BLaER1 (cell line): ENCODE results near the gene TPSG1.
A peak's percentile ranks its signal among the peaks of the same experiment; 100 is the strongest.

Experiments used
- H3K27ac ChIP-seq: shearing (Covaris generic); formaldehyde crosslinking; 2 replicates; pipeline ENCODE4 v1.8.1; 2022
- H3K27me3 ChIP-seq: shearing (Covaris generic); formaldehyde crosslinking; 2 replicates; pipeline ENCODE4 v1.8.1; 2022
- H3K36me3 ChIP-seq: shearing (Covaris generic); formaldehyde crosslinking; 2 replicates; pipeline ENCODE4 v1.8.1; 2022
- H3K4me1 ChIP-seq: shearing (Covaris generic); formaldehyde crosslinking; 2 replicates; pipeline ENCODE4 v1.8.1; 2022
- H3K4me2 ChIP-seq: shearing (Covaris generic); formaldehyde crosslinking; 2 replicates; pipeline ENCODE4 v1.8.1; 2022
- H3K4me3 ChIP-seq: shearing (Covaris generic); formaldehyde crosslinking; 2 replicates; pipeline ENCODE4 v1.8.1; 2022
- H3K9ac ChIP-seq: shearing (Covaris generic); formaldehyde crosslinking; 2 replicates; pipeline ENCODE4 v1.8.1; 2022
- H3K9me3 ChIP-seq: shearing (Covaris generic); formaldehyde crosslinking; 2 replicates; pipeline ENCODE4 v1.8.1; 2022
- H4K20me1 ChIP-seq: shearing (Covaris generic); formaldehyde crosslinking; 2 replicates; pipeline ENCODE4 v1.8.1; 2022
- Cebpa-rat ChIP-seq: shearing (Covaris generic); IDR thresholded peaks from 2 replicates; pipeline ENCODE4 v1.8.1; 2022

The TPSG1 gene

GRCh38 chr16:1220098-1220728, 4.9 kb downstream of the TPSG1 start:
- H3K27ac ChIP-seq: no peak overlapping the region
- no peak overlapping the region for H3K9ac ChIP-seq
- peaks cover 56% of the 10 kb centered on the region for H3K36me3 ChIP-seq
- peaks cover 9% of the 10 kb centered on the region for H3K4me1 ChIP-seq
- H3K4me3 ChIP-seq: no peak overlapping the region
- H3K4me2 ChIP-seq: no peak overlapping the region
- H4K20me1 ChIP-seq: peaks cover 64% of the 10 kb centered on the region
- no peaks in the 10 kb centered on the region for H3K9me3 ChIP-seq
- TF ChIP-seq Cebpa-rat: no peak
- no peaks in the 10 kb centered on the region for H3K27me3 ChIP-seq

GRCh38 chr16:1218930-1219611, 6.0 kb downstream of the TPSG1 start:
- Histone ChIP-seq H3K27ac (no peak overlapping the region), H3K9ac (no peak overlapping the region), H3K4me3 (no peak overlapping the region), H3K36me3 (peaks cover 67% of the 10 kb centered on the region), H3K4me2 (no peak overlapping the region), H3K27me3 (no peaks in the 10 kb centered on the region), H3K9me3 (no peaks in the 10 kb centered on the region), H4K20me1 (peaks cover 67% of the 10 kb centered on the region), H3K4me1 (peaks cover 9% of the 10 kb centered on the region)
- no peak for TF ChIP-seq Cebpa-rat

GRCh38 chr16:1218061-1218929, 6.8 kb downstream of the TPSG1 start:
- TF ChIP-seq Cebpa-rat: no peak
- Histone ChIP-seq H3K36me3 (peaks cover 72% of the 10 kb centered on the region), H3K4me1 (peaks cover 9% of the 10 kb centered on the region), H3K27me3 (no peaks in the 10 kb centered on the region), H3K27ac (no peak overlapping the region), H3K9me3 (no peaks in the 10 kb centered on the region), H3K4me2 (no peak overlapping the region), H4K20me1 (peaks cover 60% of the 10 kb centered on the region), H3K4me3 (no peak overlapping the region), H3K9ac (no peak overlapping the region)

- no peak overlapping the region for H3K27ac ChIP-seq
- H3K4me3 ChIP-seq: no peak overlapping the region
- peaks cover 9% of the 10 kb centered on the region for H3K4me1 ChIP-seq
- peaks cover 56% of the 10 kb centered on the region for H4K20me1 ChIP-seq
- no peak overlapping the region for H3K9ac ChIP-seq
- H3K4me2 ChIP-seq: no peak overlapping the region
- TF ChIP-seq Cebpa-rat: no peak
- no peaks in the 10 kb centered on the region for H3K9me3 ChIP-seq
- H3K27me3 ChIP-seq: no peaks in the 10 kb centered on the region
- H3K36me3 ChIP-seq: peaks cover 80% of the 10 kb centered on the region
Observed at GRCh38 chr16:1217526-1217925, 7.5 kb downstream of the TPSG1 start.

GRCh38 chr16:1216681-1217400, 8.2 kb downstream of the TPSG1 start:
- no peak overlapping the region for H3K4me3 ChIP-seq
- no peak for TF ChIP-seq Cebpa-rat
- peaks cover 87% of the 10 kb centered on the region for H3K36me3 ChIP-seq
- H3K9me3 ChIP-seq: no peaks in the 10 kb centered on the region
- peaks cover 49% of the 10 kb centered on the region; the same call in 1 of the 2 replicates for H4K20me1 ChIP-seq
- no peak overlapping the region for H3K9ac ChIP-seq
- no peak overlapping the region for H3K4me2 ChIP-seq
- H3K27me3 ChIP-seq: no peaks in the 10 kb centered on the region
- H3K27ac ChIP-seq: no peak overlapping the region
- H3K4me1 ChIP-seq: peaks cover 9% of the 10 kb centered on the region

- no peak overlapping the region for H3K27ac ChIP-seq
- peaks cover 92% of the 10 kb centered on the region for H3K36me3 ChIP-seq
- peaks cover 9% of the 10 kb centered on the region for H3K4me1 ChIP-seq
- H4K20me1 ChIP-seq: peaks cover 43% of the 10 kb centered on the region; the same call in 1 of the 2 replicates
- no peaks in the 10 kb centered on the region for H3K27me3 ChIP-seq
- H3K9me3 ChIP-seq: no peaks in the 10 kb centered on the region
- TF ChIP-seq Cebpa-rat: no peak
- no peak overlapping the region for H3K4me2 ChIP-seq
- no peak overlapping the region for H3K4me3 ChIP-seq
- H3K9ac ChIP-seq: no peak overlapping the region
Observed at GRCh38 chr16:1216296-1216619, 8.8 kb downstream of the TPSG1 start.

GRCh38 chr16:1215574-1216295, 9.3 kb downstream of the TPSG1 start:
- Histone ChIP-seq H3K4me3 (no peak overlapping the region), H3K9ac (no peak overlapping the region), H3K27ac (no peak overlapping the region), H3K9me3 (no peaks in the 10 kb centered on the region), H3K4me1 (peaks cover 9% of the 10 kb centered on the region), H3K4me2 (peak overlapping the region; percentile 24), H4K20me1 (peaks cover 38% of the 10 kb centered on the region; the same call in 1 of the 2 replicates), H3K27me3 (no peaks in the 10 kb centered on the region), H3K36me3 (peaks cover 93% of the 10 kb centered on the region)
- no peak for TF ChIP-seq Cebpa-rat

GRCh38 chr16:1214719-1215118, 10.3 kb downstream of the TPSG1 start:
- H3K4me1 ChIP-seq: peaks cover 9% of the 10 kb centered on the region
- no peak overlapping the region for H3K27ac ChIP-seq
- no peak overlapping the region for H3K4me3 ChIP-seq
- H3K4me2 ChIP-seq: no peak overlapping the region
- no peak overlapping the region for H3K9ac ChIP-seq
- TF ChIP-seq Cebpa-rat: no peak
- H3K27me3 ChIP-seq: no peaks in the 10 kb centered on the region
- H3K36me3 ChIP-seq: peaks cover 90% of the 10 kb centered on the region
- H3K9me3 ChIP-seq: no peaks in the 10 kb centered on the region
- H4K20me1 ChIP-seq: peaks cover 30% of the 10 kb centered on the region; the same call in 1 of the 2 replicates

GRCh38 chr16:1213796-1214372, 11.2 kb downstream of the TPSG1 start:
- no peak overlapping the region for H3K4me3 ChIP-seq
- H4K20me1 ChIP-seq: peaks cover 30% of the 10 kb centered on the region; the same call in 1 of the 2 replicates
- H3K36me3 ChIP-seq: peaks cover 90% of the 10 kb centered on the region
- TF ChIP-seq Cebpa-rat: no peak
- H3K4me1 ChIP-seq: peaks cover 15% of the 10 kb centered on the region
- H3K9ac ChIP-seq: no peak overlapping the region
- no peak overlapping the region for H3K4me2 ChIP-seq
- no peaks in the 10 kb centered on the region for H3K9me3 ChIP-seq
- no peak overlapping the region for H3K27ac ChIP-seq
- H3K27me3 ChIP-seq: no peaks in the 10 kb centered on the region
